Immature natural killer cell (primary cell): ENCODE measurements around the gene C1QL1. TPM values are rescaled to one million over a fixed set of nuclear protein-coding genes. Genes with fewer than 3 reads are reported as not detected.

Experiments
- DNase-seq, 3 donors: peaks; one replicate each; pipeline ENCODE4 v3.0.0; 2022; ENCODE audit warnings: mixed read lengths in 1 of 3
- H3K27ac Mint-ChIP-seq, 6 donors: one replicate each; pipeline ENCODE4 v1.8.0; 2020; ENCODE audit warnings: mixed read lengths in 6 of 6, mild to moderate bottlenecking in 5 of 6, inconsistent platforms in 4 of 6, moderate library complexity in 3 of 6
- H3K27me3 Mint-ChIP-seq, 3 donors: one replicate each; pipeline ENCODE4 v1.8.0; 2020 to 2021; ENCODE audit warnings: low read depth in 3 of 3, mild to moderate bottlenecking in 3 of 3, mixed read lengths in 3 of 3, moderate library complexity in 3 of 3, inconsistent platforms in 1 of 3
- H3K36me3 Mint-ChIP-seq, 3 donors: one replicate each; pipeline ENCODE4 v1.8.0; 2020; ENCODE audit warnings: mixed read lengths in 3 of 3, inconsistent platforms in 2 of 3, mild to moderate bottlenecking in 2 of 3
- H3K4me1 Mint-ChIP-seq, 2 donors: one replicate each; pipeline ENCODE4 v1.8.0; 2020; ENCODE audit warnings: inconsistent platforms in 2 of 2, mild to moderate bottlenecking in 2 of 2, mixed read lengths in 2 of 2, moderate library complexity in 1 of 2
- H3K4me3 Mint-ChIP-seq, 5 donors: one replicate each; pipeline ENCODE4 v1.8.0; 2020; ENCODE audit warnings: mild to moderate bottlenecking in 5 of 5, mixed read lengths in 5 of 5, inconsistent platforms in 3 of 5, moderate library complexity in 3 of 5
- H3K9me3 Mint-ChIP-seq, 6 donors: one replicate each; pipeline ENCODE4 v1.8.0; 2020; ENCODE audit warnings: mild to moderate bottlenecking in 6 of 6, mixed read lengths in 6 of 6, inconsistent platforms in 4 of 6, moderate library complexity in 3 of 6
- polyA plus RNA-seq, 3 donors: library from polyadenylated mRNA; unstranded; fragments of 300-500 nt; fragmentation: Illumina TruSeq; gene quantifications; one replicate each; pipeline ENCODE4 v1.2.3, GENCODE V29; 2021

Gene C1QL1
- polyA plus RNA-seq, 3 donors from 2014 or later, result 0.20 TPM; not detected in 2

DNA sequence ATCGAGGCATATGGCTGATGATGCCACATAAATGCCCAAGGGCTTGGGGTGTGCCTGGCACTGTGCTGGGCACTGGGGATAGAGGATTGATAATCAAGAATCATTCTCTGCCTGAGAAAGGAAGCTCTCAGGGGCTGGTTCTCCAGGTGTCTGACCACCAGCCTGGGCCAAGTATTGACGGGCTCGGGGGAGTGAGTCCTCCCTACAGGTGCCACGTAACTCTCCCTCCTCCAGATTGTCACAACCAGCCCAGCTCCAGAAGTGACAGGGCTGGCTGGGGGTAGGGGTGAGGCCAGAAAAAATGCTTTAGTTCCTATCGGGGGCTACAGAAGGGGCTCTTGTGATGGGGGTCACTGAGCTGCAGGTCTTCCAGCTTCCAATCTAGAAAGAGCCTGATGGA lies 10.7 kb upstream of the C1QL1 start:
- H3K27ac Mint-ChIP-seq, result no peak overlapping the region
- DNase-seq, result no peak
- no peaks in the 10 kb centered on the region for H3K4me1 Mint-ChIP-seq
- H3K4me3 Mint-ChIP-seq, result no peak overlapping the region
- peaks cover 4 to 19% (median 8%) of the 10 kb centered on the region in 3 donors for H3K27me3 Mint-ChIP-seq
- no peaks in the 10 kb centered on the region for H3K36me3 Mint-ChIP-seq
- H3K9me3 Mint-ChIP-seq, result no peaks in the 10 kb centered on the region

DNA sequence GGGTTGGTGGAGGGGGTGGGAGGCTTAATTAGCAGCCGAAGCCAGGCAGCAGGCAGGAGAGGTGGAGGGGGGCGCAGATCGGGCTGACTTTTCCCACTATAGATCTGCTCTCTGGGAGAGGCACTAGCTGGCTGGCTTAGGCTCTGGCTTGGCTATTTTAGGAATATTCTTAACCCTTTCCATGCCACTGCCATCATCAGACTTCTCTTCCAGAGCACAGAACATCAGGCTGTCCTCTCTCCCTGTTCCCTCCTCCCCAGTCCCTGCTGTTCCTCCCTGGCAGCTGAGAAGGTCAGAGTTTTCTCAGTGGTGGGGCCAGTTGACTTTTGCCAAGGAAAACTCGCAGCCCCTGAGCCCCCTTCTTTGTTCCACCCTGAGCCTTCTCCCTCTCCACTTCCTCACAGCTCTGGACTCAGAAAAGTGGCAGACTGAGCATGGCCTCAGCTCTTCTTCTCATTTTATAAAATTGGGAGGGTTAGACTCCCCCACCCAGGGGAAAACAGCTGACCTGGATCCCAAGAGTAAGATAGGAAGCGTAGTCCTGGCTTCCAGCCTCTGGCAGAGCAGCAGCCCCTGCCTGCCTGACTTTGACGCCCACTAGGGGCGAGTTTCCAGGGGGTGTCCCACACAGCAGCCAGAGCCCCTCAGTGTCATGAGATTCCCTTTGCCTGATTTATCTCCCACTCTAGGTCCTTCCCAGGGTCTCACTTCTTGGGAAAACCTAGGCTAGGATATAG lies 9.9 kb upstream of the C1QL1 start:
- H3K4me1 Mint-ChIP-seq, result no peaks in the 10 kb centered on the region
- H3K4me3 Mint-ChIP-seq, result no peak overlapping the region
- no peak overlapping the region for H3K27ac Mint-ChIP-seq
- DNase-seq, result no peak
- H3K9me3 Mint-ChIP-seq, result no peaks in the 10 kb centered on the region
- H3K27me3 Mint-ChIP-seq, result peaks cover 4 to 19% (median 9%) of the 10 kb centered on the region in 3 donors
- H3K36me3 Mint-ChIP-seq, result no peaks in the 10 kb centered on the region

DNA sequence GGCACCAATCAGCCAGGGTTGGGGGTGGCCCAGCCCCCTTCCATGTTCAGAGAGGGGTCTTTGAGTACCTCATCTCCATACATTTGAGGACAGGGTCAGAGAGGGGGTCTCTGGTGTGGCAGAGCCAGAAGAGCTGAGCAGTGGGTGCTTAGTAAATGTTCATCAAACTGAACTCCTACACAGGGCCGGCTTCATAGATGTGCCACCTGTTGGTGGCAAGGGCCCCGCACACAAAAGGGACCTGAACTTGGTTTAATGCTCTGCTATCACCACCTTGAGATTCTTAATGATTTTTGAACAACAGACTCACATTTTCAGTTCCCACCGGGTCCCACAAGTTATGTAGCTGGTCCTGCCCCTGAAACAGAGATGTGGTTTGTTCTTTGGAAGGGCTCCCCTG lies 9.0 kb upstream of the C1QL1 start:
- Mint-ChIP-seq H3K27me3 (peaks cover 4 to 19% (median 11%) of the 10 kb centered on the region in 3 donors), H3K4me3 (no peak overlapping the region), H3K4me1 (no peaks in the 10 kb centered on the region), H3K27ac (no peak overlapping the region), H3K9me3 (no peaks in the 10 kb centered on the region), H3K36me3 (no peaks in the 10 kb centered on the region)
- DNase-seq, result no peak

DNA sequence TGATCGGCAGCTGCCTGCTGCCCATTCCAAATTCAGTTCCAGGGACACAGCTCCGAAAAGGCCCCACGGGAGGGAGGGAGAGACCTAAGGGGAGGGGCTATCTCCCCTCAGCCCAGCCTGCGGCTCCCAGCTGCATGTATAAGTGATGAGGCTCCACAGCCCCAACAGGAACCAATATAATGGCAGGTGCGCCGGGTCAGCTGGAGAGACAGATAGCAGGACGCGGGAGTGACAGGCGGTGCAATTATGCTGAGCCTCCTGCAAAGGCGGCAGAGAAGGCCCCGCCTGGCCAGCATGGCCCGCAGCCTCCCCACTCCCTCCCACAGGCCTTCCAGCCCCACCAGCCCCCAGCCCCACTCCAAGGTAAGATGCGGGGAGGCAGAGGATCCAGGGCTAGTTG lies 8.1 kb upstream of the C1QL1 start:
- Mint-ChIP-seq H3K27ac (no peak overlapping the region), H3K9me3 (no peaks in the 10 kb centered on the region), H3K36me3 (no peaks in the 10 kb centered on the region), H3K27me3 (peaks cover 2 to 15% (median 10%) of the 10 kb centered on the region in 3 donors), H3K4me1 (no peaks in the 10 kb centered on the region), H3K4me3 (no peak overlapping the region)
- DNase-seq, result no peak

DNA sequence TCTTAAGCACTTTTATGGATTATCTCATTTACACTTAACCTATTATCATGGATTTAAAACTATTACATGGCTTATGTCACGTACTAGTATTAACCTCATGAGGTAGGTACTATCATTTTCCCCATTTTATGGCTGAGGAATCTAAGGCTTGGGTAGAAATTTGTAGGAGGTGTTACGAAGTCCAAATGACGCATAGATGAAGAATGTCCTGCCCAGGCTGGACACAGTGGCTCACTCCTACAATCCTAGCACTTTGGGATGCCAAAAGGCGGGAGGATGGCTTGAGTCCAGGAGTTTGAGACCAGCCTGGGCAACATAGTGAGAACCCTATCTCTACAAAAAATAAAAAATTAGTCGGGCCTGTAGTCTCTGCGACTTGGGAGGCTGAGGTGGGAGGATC lies 4.8 kb upstream of the C1QL1 start:
- peaks cover 1 to 19% (median 19%) of the 10 kb centered on the region in 3 donors for H3K27me3 Mint-ChIP-seq
- H3K9me3 Mint-ChIP-seq, result no peaks in the 10 kb centered on the region
- H3K4me1 Mint-ChIP-seq, result peaks cover 14 to 21% of the 10 kb centered on the region in 2 donors
- no peak overlapping the region for H3K27ac Mint-ChIP-seq
- no peak for DNase-seq
- H3K4me3 Mint-ChIP-seq, result no peak overlapping the region
- H3K36me3 Mint-ChIP-seq, result no peaks in the 10 kb centered on the region

DNA sequence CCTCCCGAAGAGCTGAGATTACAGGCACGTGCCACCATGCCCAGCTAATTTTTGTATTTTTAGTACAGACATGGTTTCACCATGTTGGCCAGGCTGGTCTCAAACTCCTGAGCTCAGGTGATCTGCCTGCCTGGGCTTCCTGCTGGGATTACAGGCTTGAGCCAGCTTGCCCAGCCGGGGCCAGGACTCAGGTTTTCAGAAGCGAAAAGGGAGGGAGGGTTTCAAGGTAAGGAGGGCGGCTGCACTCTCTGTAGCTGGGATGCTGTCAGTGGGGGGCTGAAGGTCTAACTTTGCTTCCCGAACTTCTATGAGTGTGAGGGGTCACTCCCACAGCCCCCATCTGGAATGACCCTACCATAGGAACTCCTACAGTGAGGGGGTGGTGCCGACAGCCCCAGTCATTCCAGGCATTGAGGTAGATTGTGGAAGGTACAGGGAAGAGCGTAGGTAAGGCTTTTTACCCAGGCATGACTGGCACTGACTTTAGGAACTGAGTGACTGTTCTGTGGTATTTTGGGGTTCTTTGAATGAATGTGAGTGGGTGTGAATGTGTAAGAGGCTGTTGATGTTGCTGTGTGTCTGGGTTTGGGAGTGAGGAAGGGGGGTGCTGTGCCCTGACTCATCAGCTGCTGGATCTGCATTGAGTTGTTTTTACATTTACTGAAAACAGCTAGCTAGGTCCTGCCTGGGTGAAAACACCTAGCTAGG lies 3.8 kb upstream of the C1QL1 start:
- Mint-ChIP-seq H3K4me1 (peaks cover 14 to 24% of the 10 kb centered on the region in 2 donors), H3K4me3 (no peak overlapping the region), H3K9me3 (no peaks in the 10 kb centered on the region), H3K27me3 (peaks cover 3 to 23% (median 18%) of the 10 kb centered on the region in 3 donors), H3K27ac (no peak overlapping the region), H3K36me3 (no peaks in the 10 kb centered on the region)
- no peak for DNase-seq

DNA sequence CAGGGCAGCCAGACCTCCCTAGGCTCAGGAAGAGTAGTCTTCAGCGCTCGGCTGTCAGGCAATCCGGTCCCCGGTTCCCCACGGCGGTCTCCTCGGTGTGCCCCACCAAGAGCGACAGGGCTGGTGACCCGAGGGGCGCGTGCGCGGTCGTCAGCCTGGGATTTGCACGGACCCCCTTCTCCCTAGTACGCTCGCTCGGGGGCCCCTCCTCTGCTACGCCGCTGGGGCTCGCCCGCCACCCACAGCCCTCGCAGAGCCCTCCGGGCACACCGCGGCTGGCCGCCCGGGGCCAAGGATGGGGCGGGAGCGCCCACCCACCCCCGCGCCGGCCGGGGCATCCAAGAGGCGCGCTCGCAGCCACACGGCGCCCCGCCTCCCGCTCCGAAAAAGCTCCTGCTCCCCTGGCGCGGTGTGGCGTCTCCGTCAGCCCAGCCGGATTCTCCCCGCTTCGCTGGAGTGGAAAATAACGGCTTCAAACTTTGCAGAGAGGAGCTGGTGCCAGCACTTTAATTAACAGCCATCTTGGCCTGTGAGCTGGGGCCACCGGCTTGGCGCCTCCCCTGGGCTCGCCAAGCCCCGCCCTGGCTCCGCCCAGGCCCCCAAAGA lies 2.1 kb upstream of the C1QL1 start:
- DNase-seq, result no peak
- H3K9me3 Mint-ChIP-seq, result peaks cover 0 to 2% (median 0%) of the 10 kb centered on the region in 6 donors
- peaks cover 9 to 29% (median 27%) of the 10 kb centered on the region in 3 donors for H3K27me3 Mint-ChIP-seq
- no peak overlapping the region for H3K27ac Mint-ChIP-seq
- peaks cover 20 to 29% of the 10 kb centered on the region in 2 donors for H3K4me1 Mint-ChIP-seq
- H3K4me3 Mint-ChIP-seq, result peak overlapping the region in 4 of 5 donors; percentile 44 to 76 (median 64)
- no peaks in the 10 kb centered on the region for H3K36me3 Mint-ChIP-seq

DNA sequence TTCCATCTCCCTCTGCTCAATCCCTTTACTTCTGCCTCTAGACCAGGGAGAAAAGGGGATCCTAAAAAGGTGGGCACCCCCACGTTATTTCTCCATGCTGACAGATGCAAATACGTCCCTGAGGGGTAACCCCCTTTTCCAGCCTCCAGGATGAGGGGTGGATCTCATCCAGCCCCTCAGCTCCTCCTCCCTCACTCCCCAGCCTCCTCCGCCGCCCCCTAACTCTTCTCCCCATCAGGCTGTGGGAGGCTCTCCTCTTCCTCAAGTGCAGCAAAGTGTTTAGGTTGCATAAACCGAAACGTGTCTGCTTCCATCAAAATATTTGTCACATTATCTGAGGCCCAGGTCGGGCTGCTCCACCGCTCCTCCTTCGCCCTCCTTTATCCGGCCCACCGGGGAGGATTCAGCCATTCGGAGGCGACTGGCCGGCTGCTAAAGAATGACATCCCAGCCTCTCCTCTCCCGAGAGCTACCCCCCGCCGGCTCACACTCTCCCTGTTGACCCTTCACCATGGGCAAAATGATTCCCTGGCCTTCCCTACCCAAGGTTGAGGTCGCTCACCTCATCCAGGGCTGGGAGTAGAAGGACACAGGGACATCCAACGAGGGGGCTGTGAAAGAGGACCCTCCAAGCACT lies 1.2 kb upstream of the C1QL1 start:
- H3K4me3 Mint-ChIP-seq, result peak overlapping the region; percentile 47 to 76 (median 71)
- H3K27me3 Mint-ChIP-seq, result peaks cover 15 to 33% (median 32%) of the 10 kb centered on the region in 3 donors
- H3K9me3 Mint-ChIP-seq, result peaks cover 0 to 2% (median 0%) of the 10 kb centered on the region in 6 donors
- H3K36me3 Mint-ChIP-seq, result no peaks in the 10 kb centered on the region
- peaks cover 20 to 29% of the 10 kb centered on the region in 2 donors for H3K4me1 Mint-ChIP-seq
- no peak for DNase-seq
- H3K27ac Mint-ChIP-seq, result no peak overlapping the region

DNA sequence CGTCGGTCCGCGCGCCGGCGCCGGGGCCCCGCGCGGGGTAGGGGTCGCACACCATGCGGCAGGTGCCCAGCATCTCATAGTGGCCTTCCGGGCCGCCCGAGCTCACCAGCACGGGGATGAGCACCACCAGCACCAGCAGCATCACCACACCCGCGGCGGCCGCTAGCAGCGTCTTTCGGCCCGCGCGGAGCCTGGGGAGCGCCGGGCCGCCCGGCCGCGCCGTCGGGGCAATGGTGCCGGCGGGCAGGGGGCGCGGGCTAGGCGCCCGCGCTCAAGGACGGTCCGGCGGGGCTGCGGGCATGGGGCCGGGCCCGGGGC lies 237 bp downstream of the C1QL1 start:
- H3K4me3 Mint-ChIP-seq, result no peak overlapping the region
- no peak overlapping the region for H3K27ac Mint-ChIP-seq
- H3K27me3 Mint-ChIP-seq, result peaks cover 20 to 44% (median 40%) of the 10 kb centered on the region in 3 donors
- no peaks in the 10 kb centered on the region for H3K36me3 Mint-ChIP-seq
- peaks cover 0 to 2% (median 0%) of the 10 kb centered on the region in 6 donors for H3K9me3 Mint-ChIP-seq
- peaks cover 20 to 29% of the 10 kb centered on the region in 2 donors for H3K4me1 Mint-ChIP-seq
- no peak for DNase-seq

DNA sequence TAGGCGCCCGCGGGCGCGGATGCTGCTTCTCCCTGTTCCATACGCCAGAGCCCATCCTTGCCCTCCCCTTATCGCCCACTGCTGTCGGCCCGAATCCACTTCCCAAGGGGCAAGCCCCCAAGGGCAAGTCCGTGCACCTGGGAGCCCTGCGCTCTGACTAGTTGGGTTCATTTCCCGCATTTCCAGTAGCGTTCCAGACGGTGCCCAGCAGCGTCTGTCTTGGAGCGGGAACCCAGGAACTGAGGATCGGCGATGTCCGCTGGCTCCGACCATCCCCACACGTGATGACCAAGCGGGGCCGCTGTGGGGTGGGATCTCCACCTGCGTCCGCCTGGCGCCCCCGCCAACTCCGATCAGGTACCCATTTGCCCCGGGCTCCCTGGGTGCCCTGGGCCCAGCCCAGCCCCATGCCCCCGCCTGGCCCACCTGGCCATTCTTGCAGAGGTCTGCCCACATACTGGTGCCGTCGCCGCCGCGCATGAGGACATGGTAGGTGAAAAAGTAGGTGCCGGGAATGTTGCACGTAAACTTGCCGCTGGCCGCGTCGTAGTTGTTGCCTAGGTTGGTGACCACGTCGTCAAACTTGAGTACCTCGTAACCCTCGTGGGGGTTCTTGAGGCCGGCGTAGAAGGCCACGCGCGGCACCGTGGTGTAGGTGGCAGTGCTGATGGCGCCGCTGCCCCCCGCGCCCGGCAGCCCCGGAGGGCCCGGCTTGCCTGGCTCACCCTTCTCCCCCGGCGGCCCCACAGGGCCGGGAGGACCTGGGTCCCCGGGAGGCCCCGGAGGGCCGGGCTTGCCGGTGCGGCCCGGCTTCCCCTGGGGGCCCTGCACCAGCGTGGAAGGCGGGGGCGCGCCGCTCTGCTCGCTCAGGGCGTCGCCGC lies 837 bp downstream of the C1QL1 start:
- H3K9me3 Mint-ChIP-seq, result peaks cover 0 to 2% (median 0%) of the 10 kb centered on the region in 6 donors
- no peak overlapping the region for H3K27ac Mint-ChIP-seq
- peaks cover 21 to 50% (median 42%) of the 10 kb centered on the region in 3 donors for H3K27me3 Mint-ChIP-seq
- H3K4me3 Mint-ChIP-seq, result peak overlapping the region in 4 of 5 donors; percentile 39 to 63 (median 54)
- no peak for DNase-seq
- H3K4me1 Mint-ChIP-seq, result peaks cover 20 to 29% of the 10 kb centered on the region in 2 donors
- no peaks in the 10 kb centered on the region for H3K36me3 Mint-ChIP-seq

DNA sequence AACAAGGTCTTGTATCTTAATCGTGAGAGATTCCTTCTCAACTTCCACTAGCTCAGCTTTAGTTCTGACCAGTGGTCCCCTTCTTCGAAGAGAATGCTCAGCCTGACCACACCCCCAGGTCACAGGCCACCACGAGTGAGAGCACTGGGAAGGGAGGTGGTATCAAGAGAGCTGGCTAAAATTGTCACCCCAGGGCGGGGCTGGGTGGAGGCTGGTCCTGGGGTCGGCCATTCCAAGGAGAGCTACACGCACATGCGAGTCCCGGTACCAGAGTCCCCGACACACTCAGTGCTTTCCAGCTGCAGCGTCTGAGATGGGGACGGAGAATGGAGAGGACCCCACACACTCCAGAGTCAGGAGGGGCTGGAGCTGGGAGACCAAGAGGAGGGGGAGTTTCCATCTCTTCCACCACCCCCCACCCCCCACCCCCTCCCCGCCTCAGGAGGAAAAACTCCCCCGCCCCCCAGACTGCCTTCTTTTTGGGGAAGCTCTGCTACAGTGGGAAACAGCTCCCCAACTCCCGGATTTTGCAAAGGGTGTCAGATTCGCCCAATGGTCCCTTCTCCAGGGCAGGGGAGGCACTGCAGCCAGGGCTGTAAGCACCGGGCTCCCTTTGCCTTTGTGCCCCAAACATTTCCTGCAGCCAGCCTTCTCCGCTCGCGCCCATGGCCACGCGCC lies 1.6 kb downstream of the C1QL1 start:
- peaks cover 20 to 29% of the 10 kb centered on the region in 2 donors for H3K4me1 Mint-ChIP-seq
- peaks cover 21 to 48% (median 39%) of the 10 kb centered on the region in 3 donors for H3K27me3 Mint-ChIP-seq
- peaks cover 0 to 2% (median 0%) of the 10 kb centered on the region in 6 donors for H3K9me3 Mint-ChIP-seq
- H3K4me3 Mint-ChIP-seq, result peak overlapping the region in 4 of 5 donors; percentile 16 to 71 (median 56)
- DNase-seq, result no peak
- H3K27ac Mint-ChIP-seq, result no peak overlapping the region
- no peaks in the 10 kb centered on the region for H3K36me3 Mint-ChIP-seq

DNA sequence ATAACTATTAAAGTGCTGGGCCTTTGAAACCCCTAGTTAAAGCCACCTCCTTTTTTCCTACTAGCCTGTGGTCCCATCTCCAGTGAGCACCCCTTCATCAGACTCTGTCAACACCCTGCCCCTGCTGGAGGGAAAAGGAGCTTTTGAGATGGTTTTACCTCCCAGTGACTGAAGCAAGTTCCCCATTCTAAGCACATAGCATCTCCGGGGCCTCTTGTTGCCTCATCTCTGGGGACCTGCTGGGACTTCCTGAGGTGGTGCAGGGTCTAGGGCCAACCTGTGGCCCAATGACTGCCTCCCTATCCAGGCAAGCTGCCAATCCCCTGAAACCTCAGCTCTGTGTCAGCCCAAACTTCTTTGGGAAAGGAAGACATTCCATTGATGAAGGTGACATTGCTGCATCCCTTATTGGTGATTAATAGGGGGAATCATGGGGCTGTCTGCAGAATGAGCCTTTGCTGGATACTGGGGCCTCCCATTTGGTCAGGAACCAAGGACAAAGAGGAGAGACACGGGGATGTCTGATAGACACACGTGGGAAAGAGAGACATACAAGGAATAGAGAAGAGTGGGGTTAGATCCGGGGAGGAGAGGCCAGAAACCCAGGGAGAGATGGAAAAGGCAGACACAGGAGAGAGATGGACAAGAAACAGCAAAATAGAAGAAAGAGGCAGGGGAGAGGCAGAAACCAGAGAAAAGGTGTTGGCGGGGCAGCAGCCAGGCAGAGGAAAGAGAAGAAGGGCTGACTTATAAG lies 2.4 kb downstream of the C1QL1 start:
- H3K27ac Mint-ChIP-seq, result peak overlapping the region in 1 of 6 donors; percentile 69
- H3K9me3 Mint-ChIP-seq, result peaks cover 0 to 2% (median 0%) of the 10 kb centered on the region in 6 donors
- peaks cover 27 to 48% (median 39%) of the 10 kb centered on the region in 3 donors for H3K27me3 Mint-ChIP-seq
- H3K4me3 Mint-ChIP-seq, result peak overlapping the region; percentile 8 to 71 (median 22)
- H3K4me1 Mint-ChIP-seq, result peaks cover 20 to 25% of the 10 kb centered on the region in 2 donors
- H3K36me3 Mint-ChIP-seq, result no peaks in the 10 kb centered on the region
- no peak for DNase-seq
